ENCODE measurements around the gene CEP89.

Gene CEP89

DNA sequence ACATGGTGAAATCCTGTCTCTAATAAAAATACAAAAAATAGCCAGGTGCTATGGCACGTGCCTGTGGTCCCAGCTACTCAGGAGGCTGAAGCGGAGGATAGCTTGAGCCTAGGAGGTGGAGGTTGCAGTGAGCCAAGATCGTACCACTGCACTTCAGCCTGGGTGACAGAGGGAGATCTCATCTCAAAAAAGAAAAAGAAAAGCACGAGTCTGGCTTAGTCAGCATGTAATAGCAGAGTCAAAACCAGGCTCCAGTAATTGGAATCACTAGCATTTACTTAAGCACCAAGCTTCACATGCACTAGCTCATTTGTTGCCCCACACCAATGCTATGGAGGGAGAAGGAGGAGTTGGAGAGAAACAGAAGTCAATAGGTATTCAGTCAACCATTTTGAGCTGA lies 60.3 kb downstream of the CEP89 start:
- Histone ChIP-seq H3K27me3 (ENCODE audit: control insufficient read depth in 1 of 2, insufficient read depth in 2 of 2, low read length in 2 of 2) (no peaks in the 10 kb centered on the region), H3K36me3 (ENCODE audit: insufficient read depth, low read length) (peaks cover 37% of the 10 kb centered on the region), H3K4me1 (ENCODE audit: insufficient read depth, low read length) (no peaks in the 10 kb centered on the region), H3K27ac (ENCODE audit: low read depth, low read length) (no peak overlapping the region), H3K9me3 (ENCODE audit: low read length) (no peaks in the 10 kb centered on the region), H3K4me3 (ENCODE audit: low read depth in 1 of 2, low read length in 2 of 2) (no peak overlapping the region), H3K9ac (ENCODE audit: low read length) (no peak overlapping the region)

GRCh38 chr19:32910874-32911273 lies 60.9 kb downstream of the CEP89 start:
- H3K9ac ChIP-seq (ENCODE audit: low read length): no peak overlapping the region
- no peak overlapping the region for H3K4me3 ChIP-seq (ENCODE audit: low read depth in 1 of 2, low read length in 2 of 2)
- peaks cover 36% of the 10 kb centered on the region for H3K36me3 ChIP-seq (ENCODE audit: insufficient read depth, low read length)
- H3K27ac ChIP-seq (ENCODE audit: low read depth, low read length): no peak overlapping the region
- H3K4me1 ChIP-seq (ENCODE audit: insufficient read depth, low read length): no peaks in the 10 kb centered on the region
- no peaks in the 10 kb centered on the region for H3K9me3 ChIP-seq (ENCODE audit: low read length)
- no peaks in the 10 kb centered on the region for H3K27me3 ChIP-seq (ENCODE audit: control insufficient read depth in 1 of 2, insufficient read depth in 2 of 2, low read length in 2 of 2)

GRCh38 chr19:32910094-32910493 lies 61.7 kb downstream of the CEP89 start:
- H3K9me3 ChIP-seq (ENCODE audit: low read length): no peaks in the 10 kb centered on the region
- H3K27ac ChIP-seq (ENCODE audit: low read depth, low read length): no peak overlapping the region
- H3K4me1 ChIP-seq (ENCODE audit: insufficient read depth, low read length): no peaks in the 10 kb centered on the region
- no peak overlapping the region for H3K9ac ChIP-seq (ENCODE audit: low read length)
- peaks cover 28% of the 10 kb centered on the region for H3K36me3 ChIP-seq (ENCODE audit: insufficient read depth, low read length)
- H3K4me3 ChIP-seq (ENCODE audit: low read depth in 1 of 2, low read length in 2 of 2): no peak overlapping the region
- H3K27me3 ChIP-seq (ENCODE audit: control insufficient read depth in 1 of 2, insufficient read depth in 2 of 2, low read length in 2 of 2): no peaks in the 10 kb centered on the region

- Histone ChIP-seq H3K4me3 (ENCODE audit: low read depth in 1 of 2, low read length in 2 of 2) (no peak overlapping the region), H3K4me1 (ENCODE audit: insufficient read depth, low read length) (no peaks in the 10 kb centered on the region), H3K36me3 (ENCODE audit: insufficient read depth, low read length) (peaks cover 23% of the 10 kb centered on the region), H3K9me3 (ENCODE audit: low read length) (no peaks in the 10 kb centered on the region), H3K27ac (ENCODE audit: low read depth, low read length) (no peak overlapping the region), H3K27me3 (ENCODE audit: control insufficient read depth in 1 of 2, insufficient read depth in 2 of 2, low read length in 2 of 2) (no peaks in the 10 kb centered on the region), H3K9ac (ENCODE audit: low read length) (no peak overlapping the region)
These were observed 62.5 kb downstream of the CEP89 start for GRCh38 chr19:32909257-32909656.

DNA sequence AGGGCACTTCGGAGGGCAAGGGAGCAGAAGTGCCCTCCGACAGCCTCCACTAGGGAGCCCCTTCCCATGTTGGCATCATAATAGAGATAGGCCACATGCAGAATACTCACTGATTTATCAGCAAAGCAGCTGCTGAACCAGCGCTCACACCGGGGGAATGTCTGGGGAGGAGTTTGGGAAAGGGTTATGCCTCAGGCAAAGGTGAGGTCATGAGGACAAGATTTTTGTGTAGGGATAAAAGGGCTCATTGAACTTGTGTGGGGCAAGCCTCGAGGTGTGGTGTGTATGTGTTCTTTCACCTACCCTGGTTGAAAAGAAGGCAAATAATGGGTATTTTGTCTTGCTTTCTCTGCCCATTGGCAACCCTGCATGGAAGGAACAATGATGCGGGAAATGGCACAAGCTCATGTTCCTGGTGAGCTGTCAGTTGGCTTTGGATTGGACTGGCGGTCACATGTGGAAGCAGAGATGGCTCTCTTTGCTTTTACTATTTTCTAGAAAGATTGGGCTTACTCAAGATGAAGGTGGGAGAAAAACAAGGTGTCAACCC lies 63.0 kb downstream of the CEP89 start:
- no peak overlapping the region for H3K9ac ChIP-seq (ENCODE audit: low read length)
- no peak overlapping the region for H3K4me3 ChIP-seq (ENCODE audit: low read depth in 1 of 2, low read length in 2 of 2)
- H3K27me3 ChIP-seq (ENCODE audit: control insufficient read depth in 1 of 2, insufficient read depth in 2 of 2, low read length in 2 of 2): no peaks in the 10 kb centered on the region
- no peaks in the 10 kb centered on the region for H3K9me3 ChIP-seq (ENCODE audit: low read length)
- no peaks in the 10 kb centered on the region for H3K4me1 ChIP-seq (ENCODE audit: insufficient read depth, low read length)
- no peak overlapping the region for H3K27ac ChIP-seq (ENCODE audit: low read depth, low read length)
- H3K36me3 ChIP-seq (ENCODE audit: insufficient read depth, low read length): peaks cover 23% of the 10 kb centered on the region

- Histone ChIP-seq H3K9ac (ENCODE audit: low read length) (no peak overlapping the region), H3K4me1 (ENCODE audit: insufficient read depth, low read length) (no peaks in the 10 kb centered on the region), H3K9me3 (ENCODE audit: low read length) (no peaks in the 10 kb centered on the region), H3K36me3 (ENCODE audit: insufficient read depth, low read length) (peaks cover 6% of the 10 kb centered on the region), H3K27me3 (ENCODE audit: control insufficient read depth in 1 of 2, insufficient read depth in 2 of 2, low read length in 2 of 2) (no peaks in the 10 kb centered on the region), H3K27ac (ENCODE audit: low read depth, low read length) (no peak overlapping the region), H3K4me3 (ENCODE audit: low read depth in 1 of 2, low read length in 2 of 2) (no peak overlapping the region)
These were observed 69.3 kb downstream of the CEP89 start for GRCh38 chr19:32902448-32902847.

DNA sequence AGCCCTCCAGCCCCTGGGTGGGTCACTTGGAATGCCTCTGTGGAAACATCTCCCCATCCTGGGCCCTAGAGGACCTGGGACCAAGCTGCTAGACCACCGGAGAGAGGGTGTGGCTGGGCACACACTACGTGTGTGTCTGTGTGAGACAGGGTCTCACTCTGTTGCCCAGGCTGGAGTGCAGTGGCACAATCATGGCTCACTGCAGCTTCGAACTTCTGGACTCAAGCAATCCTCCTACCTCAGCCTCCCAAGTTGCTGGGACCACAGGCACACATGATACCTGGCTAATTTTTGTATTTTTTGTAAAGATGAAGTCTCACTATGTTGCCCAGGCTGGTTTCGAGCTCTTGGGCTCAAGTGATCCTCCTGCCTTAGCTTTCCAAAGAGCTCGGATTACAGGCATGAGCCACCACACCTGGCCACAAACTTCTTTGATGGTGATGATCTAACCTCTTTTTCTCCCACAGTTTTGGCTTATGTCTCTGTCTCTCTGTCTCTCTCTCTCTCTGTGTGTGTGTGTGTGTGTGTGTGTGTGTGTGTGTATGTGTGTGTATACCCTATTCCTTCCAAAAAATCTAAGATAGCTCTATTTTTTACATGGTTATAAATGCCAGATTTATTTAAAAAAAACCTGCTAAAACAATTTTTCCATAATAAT lies 70.1 kb downstream of the CEP89 start:
- H3K4me1 ChIP-seq (ENCODE audit: insufficient read depth, low read length): no peaks in the 10 kb centered on the region
- H3K27ac ChIP-seq (ENCODE audit: low read depth, low read length): no peak overlapping the region
- H3K27me3 ChIP-seq (ENCODE audit: control insufficient read depth in 1 of 2, insufficient read depth in 2 of 2, low read length in 2 of 2): no peaks in the 10 kb centered on the region
- peaks cover 4% of the 10 kb centered on the region for H3K36me3 ChIP-seq (ENCODE audit: insufficient read depth, low read length)
- H3K9ac ChIP-seq (ENCODE audit: low read length): no peak overlapping the region
- no peak overlapping the region for H3K4me3 ChIP-seq (ENCODE audit: low read depth in 1 of 2, low read length in 2 of 2)
- H3K9me3 ChIP-seq (ENCODE audit: low read length): no peaks in the 10 kb centered on the region

DNA sequence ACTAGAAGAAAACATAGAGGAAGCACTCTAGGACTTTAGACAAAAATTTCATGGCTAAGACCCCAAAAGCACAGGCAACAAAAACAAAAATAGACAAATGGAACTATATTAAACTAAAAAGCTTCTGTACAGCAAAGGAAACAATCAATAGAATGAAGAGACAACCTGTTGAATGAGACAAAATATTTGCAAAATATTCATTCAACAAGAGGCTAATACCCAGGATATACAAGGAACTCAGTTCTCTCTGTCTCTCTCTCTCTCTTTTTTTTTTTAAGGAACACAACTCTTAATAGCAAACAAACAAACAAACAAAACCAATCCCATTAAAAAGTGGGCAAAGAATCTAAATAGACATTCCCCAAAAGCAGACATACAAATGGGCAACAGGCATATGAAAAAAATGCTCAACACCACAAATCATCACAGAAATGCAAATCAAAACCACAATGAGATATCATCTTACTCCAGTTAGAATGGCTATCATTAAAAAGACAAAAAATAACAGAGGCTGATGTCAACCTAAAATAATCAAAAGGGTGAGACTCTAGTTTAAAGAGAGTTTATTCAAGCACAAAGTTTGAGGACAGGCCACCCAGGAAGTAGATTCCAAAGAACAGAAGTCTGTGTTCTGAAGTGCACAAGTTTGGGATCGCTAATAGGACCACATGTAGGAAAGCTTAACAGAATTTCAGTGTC lies 75.1 kb downstream of the CEP89 start:
- Histone ChIP-seq H3K9me3 (ENCODE audit: low read length) (peaks cover 11% of the 10 kb centered on the region), H3K4me1 (ENCODE audit: insufficient read depth, low read length) (no peaks in the 10 kb centered on the region)

DNA sequence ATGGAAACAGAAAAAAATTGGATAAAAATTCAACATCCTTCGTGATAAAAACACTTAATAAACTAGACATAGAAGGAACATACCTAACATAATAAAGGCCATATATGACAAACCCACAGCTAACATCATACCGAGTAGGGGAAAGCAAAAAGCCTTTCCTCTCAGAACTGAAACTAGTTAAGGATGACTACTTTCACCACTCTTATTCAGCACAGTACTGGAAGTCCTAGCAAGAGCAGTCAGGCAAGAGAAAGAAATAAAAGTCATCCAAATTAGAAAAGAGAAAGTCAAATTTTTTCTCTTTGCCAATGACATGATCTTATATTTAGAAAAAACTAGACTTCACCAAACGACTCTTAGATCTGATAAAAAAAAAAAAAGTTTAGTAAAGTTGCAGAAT lies 76.4 kb downstream of the CEP89 start:
- Histone ChIP-seq H3K36me3 (ENCODE audit: insufficient read depth, low read length) (peaks cover 17% of the 10 kb centered on the region), H3K9ac (ENCODE audit: low read length) (no peak overlapping the region), H3K9me3 (ENCODE audit: low read length) (peaks cover 11% of the 10 kb centered on the region), H3K27me3 (ENCODE audit: control insufficient read depth in 1 of 2, insufficient read depth in 2 of 2, low read length in 2 of 2) (no peaks in the 10 kb centered on the region), H3K4me1 (ENCODE audit: insufficient read depth, low read length) (no peaks in the 10 kb centered on the region), H3K4me3 (ENCODE audit: low read depth in 1 of 2, low read length in 2 of 2) (no peak overlapping the region), H3K27ac (ENCODE audit: low read depth, low read length) (no peak overlapping the region)

More for the DNA sequence above, 75.1 kb downstream of the CEP89 start:
- Histone ChIP-seq H3K4me3 (ENCODE audit: low read depth in 1 of 2, low read length in 2 of 2) (no peak overlapping the region), H3K27me3 (ENCODE audit: control insufficient read depth in 1 of 2, insufficient read depth in 2 of 2, low read length in 2 of 2) (no peaks in the 10 kb centered on the region), H3K36me3 (ENCODE audit: insufficient read depth, low read length) (peaks cover 10% of the 10 kb centered on the region), H3K27ac (ENCODE audit: low read depth, low read length) (no peak overlapping the region), H3K9ac (ENCODE audit: low read length) (no peak overlapping the region)

- Histone ChIP-seq H3K4me1 (ENCODE audit: insufficient read depth, low read length) (no peaks in the 10 kb centered on the region), H3K27me3 (ENCODE audit: control insufficient read depth in 1 of 2, insufficient read depth in 2 of 2, low read length in 2 of 2) (no peaks in the 10 kb centered on the region), H3K4me3 (ENCODE audit: low read depth in 1 of 2, low read length in 2 of 2) (no peak overlapping the region), H3K9me3 (ENCODE audit: low read length) (peaks cover 11% of the 10 kb centered on the region), H3K9ac (ENCODE audit: low read length) (no peak overlapping the region), H3K27ac (ENCODE audit: low read depth, low read length) (no peak overlapping the region), H3K36me3 (ENCODE audit: insufficient read depth, low read length) (peaks cover 16% of the 10 kb centered on the region)
These were observed 80.1 kb downstream of the CEP89 start for GRCh38 chr19:32891609-32892008.

DNA sequence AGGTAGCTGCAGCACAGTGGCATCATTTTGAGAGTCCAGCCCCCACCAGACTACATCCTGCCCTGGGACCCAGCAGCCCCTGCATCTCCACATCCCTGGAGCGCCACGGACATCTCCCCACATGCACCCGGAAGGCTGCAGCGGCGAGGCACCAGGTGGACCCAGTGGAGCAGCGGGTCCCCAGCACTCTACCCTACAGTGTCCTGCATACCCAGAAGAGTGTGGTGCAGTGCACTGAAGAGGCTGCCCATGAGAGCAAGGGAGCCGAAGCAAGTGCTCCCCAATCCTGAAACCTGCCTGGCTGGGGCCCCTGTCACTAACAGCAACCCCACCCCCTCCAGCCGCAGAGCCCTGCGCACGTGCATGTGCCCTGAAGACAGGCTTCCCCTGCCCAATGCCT lies 80.9 kb downstream of the CEP89 start:
- H3K36me3 ChIP-seq (ENCODE audit: insufficient read depth, low read length): peaks cover 18% of the 10 kb centered on the region
- no peak overlapping the region for H3K9ac ChIP-seq (ENCODE audit: low read length)
- H3K27me3 ChIP-seq (ENCODE audit: control insufficient read depth in 1 of 2, insufficient read depth in 2 of 2, low read length in 2 of 2): no peaks in the 10 kb centered on the region
- no peaks in the 10 kb centered on the region for H3K4me1 ChIP-seq (ENCODE audit: insufficient read depth, low read length)
- H3K4me3 ChIP-seq (ENCODE audit: low read depth in 1 of 2, low read length in 2 of 2): no peak overlapping the region
- H3K9me3 ChIP-seq (ENCODE audit: low read length): peaks cover 11% of the 10 kb centered on the region
- H3K27ac ChIP-seq (ENCODE audit: low read depth, low read length): no peak overlapping the region

DNA sequence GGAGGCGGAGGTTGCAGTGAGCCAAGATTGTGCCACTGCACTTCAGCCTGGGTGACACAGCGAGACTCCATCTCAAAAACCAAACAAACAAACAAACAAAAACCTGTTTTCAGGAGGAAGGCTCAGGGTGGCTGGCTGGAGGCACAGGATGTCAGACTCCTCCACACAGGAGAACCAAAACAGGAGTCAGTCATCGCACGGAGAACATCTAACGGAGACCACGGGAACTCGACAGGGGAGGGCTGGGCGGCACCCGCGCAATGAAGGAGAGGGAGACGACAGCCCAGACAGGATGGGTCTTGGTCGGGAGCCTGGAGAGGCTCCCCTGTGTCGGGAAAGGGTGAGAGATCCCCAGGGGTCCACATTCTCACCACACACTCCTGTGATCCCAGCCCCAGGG lies 81.4 kb downstream of the CEP89 start:
- Histone ChIP-seq H3K4me3 (ENCODE audit: low read depth in 1 of 2, low read length in 2 of 2) (no peak overlapping the region), H3K36me3 (ENCODE audit: insufficient read depth, low read length) (peaks cover 18% of the 10 kb centered on the region)

More for the DNA sequence above, 81.4 kb downstream of the CEP89 start:
- Histone ChIP-seq H3K9ac (ENCODE audit: low read length) (no peak overlapping the region), H3K27ac (ENCODE audit: low read depth, low read length) (no peak overlapping the region), H3K9me3 (ENCODE audit: low read length) (peaks cover 11% of the 10 kb centered on the region), H3K27me3 (ENCODE audit: control insufficient read depth in 1 of 2, insufficient read depth in 2 of 2, low read length in 2 of 2) (no peaks in the 10 kb centered on the region), H3K4me1 (ENCODE audit: insufficient read depth, low read length) (no peaks in the 10 kb centered on the region)
